A549 (cell line): ENCODE data around the gene SORCS2. TPM values are rescaled to one million over a fixed set of nuclear protein-coding genes. Genes with fewer than 3 reads are reported as not detected.

ENCODE experiments used
- ATAC-seq, 2 experiments: fragments of 200-7000 bp in 1 of 2; fragments of >200 bp in 1 of 2; cut with Nextera tagmentation in 1 of 2; cut with Tn5 transposase in 1 of 2; 3 replicates each; pipeline versions ENCODE4 v1.8.0 to v1.9.1; 2018 to 2020; ENCODE audit warnings: mild to moderate bottlenecking in 1 of 2, moderate library complexity in 1 of 2
- CTCF ChIA-PET: fragments of 300-600 bp; sonication (Branson Sonifier 250); formaldehyde crosslinking; extraction: SDS; loops from one replicate; lab custom pipeline; 2021; ENCODE audit warnings: antibody characterized with exemption, inconsistent platforms; lab: Yijun Ruan, JAX
- POLR2A ChIA-PET: fragments of 350-600 bp; formaldehyde crosslinking; extraction: SDS; loops from one replicate; lab custom pipeline; 2021; ENCODE audit warnings: antibody characterized with exemption, inconsistent platforms; lab: Yijun Ruan, JAX
- DNase-seq, 2 experiments: peaks; one replicate each; pipeline versions ENCODE4 v3.0.0 to v3.0.0-alpha.2; 2011 to 2016; ENCODE audit warnings: low read depth in 1 of 2, low spot score in 1 of 2
- FAIRE-seq: peaks from 2 replicates; lab custom pipeline; 2011; peaks lifted over from hg19 to GRCh38; lab: Jason Lieb, UNC
- H3K27ac ChIP-seq, 2 experiments: fragments of >200 bp; sonication (Bioruptor Twin); formaldehyde crosslinking; 3 replicates each; pipeline ENCODE4 v1.5.1; 2016 to 2017
- H3K4me1 ChIP-seq: fragments of >200 bp; sonication (Bioruptor Twin); formaldehyde crosslinking; 3 replicates; pipeline ENCODE4 v1.6.1; 2016
- H3K4me2 ChIP-seq: fragments of >200 bp; sonication (Bioruptor Twin); formaldehyde crosslinking; 3 replicates; pipeline ENCODE4 v1.6.1; 2016
- H3K4me3 ChIP-seq: fragments of >200 bp; sonication (Bioruptor Twin); formaldehyde crosslinking; 3 replicates; pipeline ENCODE4 v1.5.1; 2016
- H3K9me3 ChIP-seq: fragments of >200 bp; sonication (Bioruptor Twin); formaldehyde crosslinking; 3 replicates; pipeline ENCODE4 v1.6.1; 2016
- BCL3 ChIP-seq: fragments of >200 bp; sonication (Bioruptor Twin); formaldehyde crosslinking; IDR thresholded peaks from 3 replicates; pipeline ENCODE4 v1.6.1; 2016
- CBX2 ChIP-seq: fragments of 200-600 bp; sonication (generic); IDR thresholded peaks from 2 replicates; pipeline ENCODE4 v1.6.1; 2016; ENCODE audit warnings: low read depth, mild to moderate bottlenecking, borderline replicate concordance
- CTCF ChIP-seq: fragments of >200 bp; sonication (Bioruptor Twin); formaldehyde crosslinking; IDR thresholded peaks from 3 replicates; pipeline ENCODE4 v1.5.1; 2016
- E2F6 ChIP-seq: IDR thresholded peaks from 2 replicates; pipeline ENCODE4 v1.6.1; 2012; ENCODE audit warnings: low read depth, borderline replicate concordance
- EP300 ChIP-seq, 2 experiments: fragments of >200 bp; sonication (Bioruptor Twin); formaldehyde crosslinking; IDR thresholded peaks; 2 replicates in 1 of 2; 3 replicates in 1 of 2; pipeline ENCODE4 v1.6.1; 2016 to 2017
- ESRRA ChIP-seq: fragments of 150-350 bp; IDR thresholded peaks from 2 replicates; pipeline ENCODE4 v1.6.1; 2014; ENCODE audit warnings: mild to moderate bottlenecking, low read length, borderline replicate concordance
- FOSB ChIP-seq: fragments of 250-450 bp; sonication (Bioruptor Pico); IDR thresholded peaks from 2 replicates; pipeline ENCODE4 v1.5.0; 2020; ENCODE audit warnings: mild to moderate bottlenecking, moderate library complexity
- GATA3 ChIP-seq: IDR thresholded peaks from 2 replicates; pipeline ENCODE4 v1.6.1; 2012; ENCODE audit warnings: borderline replicate concordance
- HDAC2 ChIP-seq: fragments of 200-600 bp; sonication (generic); IDR thresholded peaks from 2 replicates; pipeline ENCODE4 v1.6.1; 2016
- MAX ChIP-seq: IDR thresholded peaks from 2 replicates; pipeline ENCODE4 v1.6.1; 2012
- MYC ChIP-seq: IDR thresholded peaks from 2 replicates; pipeline ENCODE4 v1.6.1; 2012; ENCODE audit warnings: mild to moderate bottlenecking, inconsistent platforms, low read length, improper control_type of control experiment, borderline replicate concordance
- NPAS2 ChIP-seq: fragments of 250-450 bp; sonication (Bioruptor Pico); IDR thresholded peaks from 2 replicates; pipeline ENCODE4 v1.8.0; 2022; ENCODE audit warnings: mild to moderate bottlenecking, moderate library complexity, borderline replicate concordance
- RAD21 ChIP-seq, 2 experiments: fragments of >200 bp in 1 of 2; sonication (Bioruptor Twin) in 1 of 2; formaldehyde crosslinking in 1 of 2; IDR thresholded peaks in 1 of 2; conservative IDR thresholded peaks in 1 of 2; 2 replicates in 1 of 2; 3 replicates in 1 of 2; pipeline ENCODE4 v1.6.1; 2012 to 2018; ENCODE audit warnings: inconsistent platforms in 1 of 2
- RFX5 ChIP-seq: fragments of 450-650 bp; IDR thresholded peaks from 2 replicates; pipeline ENCODE4 v1.7.1; 2014; ENCODE audit warnings: antibody characterized with exemption, mild to moderate bottlenecking, moderate library complexity
- ZC3H11A ChIP-seq: fragments of 450-650 bp; IDR thresholded peaks from 2 replicates; pipeline ENCODE4 v1.6.1; 2014; ENCODE audit warnings: antibody characterized with exemption, mild to moderate bottlenecking
- ZFP36 ChIP-seq: fragments of 450-650 bp; IDR thresholded peaks from 2 replicates; pipeline ENCODE4 v1.6.1; 2014; ENCODE audit warnings: borderline replicate concordance; ENCODE audit not compliant: partially characterized antibody
- ZSCAN20 ChIP-seq: fragments of 250-450 bp; sonication (Bioruptor Pico); IDR thresholded peaks from 2 replicates; pipeline ENCODE4 v1.8.0; 2022; ENCODE audit warnings: mild to moderate bottlenecking, moderate library complexity
- WGBS: methylation state at CpG from one replicate; pipeline ENCODE4 v1.1.6; 2017; ENCODE audit errors: missing lambda C conversion rate; 5-methylcytosine and 5-hydroxymethylcytosine counted together
- polyA plus RNA-seq, 4 experiments: library from polyadenylated mRNA; depleted of rRNA in 3 of 4; stranded (reverse); fragments of >200 nt; fragmentation: RNase III in 1 of 4; extraction: RNeasy Plus Mini Kit Qiagen cat#74134 plus additional on column Dnase treatment in 1 of 4; gene quantifications; 2 replicates in 3 of 4; 3 replicates in 1 of 4; pipeline ENCODE4 v1.2.3, GENCODE V29; 2011 to 2017

Gene SORCS2
- polyA plus RNA-seq, 2 of the 4 experiments (the other 2 are of a cell fraction): 1.4 to 4.6 TPM

- no peak overlapping the region for H3K4me3 ChIP-seq
- no peak for ATAC-seq
- H3K4me1 ChIP-seq: no peaks in the 10 kb centered on the region
- TF ChIP-seq CTCF: no peak
- TF ChIP-seq E2F6: no peak
- no peak for TF ChIP-seq MYC
- no peak for TF ChIP-seq RAD21 (conservative IDR thresholded peaks at IDR 0.05 in 1 of 2, IDR thresholded peaks at IDR 0.05 in 1 of 2)
- no peak for TF ChIP-seq ZFP36
- TF ChIP-seq RFX5: no peak
- no peak for TF ChIP-seq ZSCAN20 (CRISPR knock-in tag)
- no peak for TF ChIP-seq EP300 (IDR thresholded peaks at IDR 0.05)
- TF ChIP-seq NPAS2: no peak
- TF ChIP-seq GATA3: no peak
- no peak for TF ChIP-seq BCL3
- no peak for TF ChIP-seq ESRRA
- TF ChIP-seq FOSB (CRISPR knock-in tag): no peak
- no peak for TF ChIP-seq MAX
- no peak for TF ChIP-seq HDAC2
- no peak for DNase-seq
- ChIA-PET POLR2A (no interaction called here), CTCF (no interaction called here)
- FAIRE-seq: no peak
- 96% methylated on average over 7 of the region's 8 CpGs for WGBS
- H3K27ac ChIP-seq: no peak overlapping the region
- no peaks in the 10 kb centered on the region for H3K9me3 ChIP-seq
- H3K4me2 ChIP-seq: no peak overlapping the region
These were observed 190.9 kb downstream of the SORCS2 start for GRCh38 chr4:7383266-7383665.

DNA sequence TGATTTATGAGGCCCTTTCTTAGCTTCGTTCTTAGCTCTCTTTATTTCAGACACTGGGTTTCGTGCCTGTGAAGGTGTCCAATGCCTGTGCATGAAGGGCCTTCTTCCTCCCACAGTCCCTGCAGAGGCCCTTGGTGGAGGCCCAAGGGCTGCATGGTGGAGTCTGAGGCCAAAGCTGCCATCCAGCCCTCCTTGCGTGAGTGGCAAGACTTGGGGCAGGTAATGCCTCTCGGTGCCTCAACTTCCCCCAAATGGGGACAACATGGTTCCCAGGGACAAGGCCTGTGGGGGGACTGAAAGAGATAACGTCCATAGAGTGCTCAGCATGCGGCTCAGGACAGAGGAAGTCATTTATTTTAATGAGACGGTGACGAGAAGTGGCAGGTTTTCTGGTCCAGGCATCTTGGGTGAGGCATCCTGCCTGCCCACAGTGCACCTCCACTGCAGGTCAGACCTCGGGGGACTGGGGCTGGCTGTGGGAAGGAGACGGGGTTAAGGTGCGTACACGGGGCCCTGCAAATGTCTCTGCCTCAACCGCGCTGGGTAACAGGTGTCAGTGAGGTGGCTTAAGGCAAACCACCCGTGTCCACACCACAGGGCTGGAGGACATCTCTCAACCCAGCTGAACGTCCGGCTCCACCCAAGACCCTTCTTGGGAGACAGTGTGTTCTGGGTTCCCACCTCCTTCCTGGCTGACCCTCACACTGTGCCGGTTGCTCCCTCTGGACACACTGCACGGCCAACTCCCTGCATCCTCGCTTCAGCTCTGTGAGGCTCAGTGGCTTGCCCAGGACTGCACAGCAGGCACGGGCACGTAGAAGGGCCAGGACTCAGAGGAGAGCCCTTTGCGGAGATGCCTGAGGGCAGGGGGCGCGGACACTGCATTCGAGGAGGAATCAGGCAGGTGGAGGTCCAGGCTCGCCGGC is 191.9 kb downstream of the SORCS2 start:
- WGBS: 62% methylated on average over 23 of the region's 28 CpGs
- FAIRE-seq (no peak), ATAC-seq (no peak), DNase-seq (no peak)
- Histone ChIP-seq H3K4me2 (no peak overlapping the region), H3K9me3 (no peaks in the 10 kb centered on the region), H3K4me3 (no peak overlapping the region), H3K4me1 (no peaks in the 10 kb centered on the region), H3K27ac (no peak overlapping the region)
- ChIA-PET POLR2A (no interaction called here), CTCF (interaction anchor here (0.6 to 1.3 kb wide), 2 partner anchors 28 to 49 kb away, joined by 3 read pairs; no protein-coding TSS in a partner anchor)
- TF ChIP-seq HDAC2 (no peak), ZC3H11A (no peak), ZSCAN20 (CRISPR knock-in tag) (no peak), CBX2 (no peak)
